Thyroid gland (tissue), 4 donors: ENCODE data around the gene IFIT2. TPM values are rescaled to one million over a fixed set of nuclear protein-coding genes. Genes with fewer than 3 reads are reported as not detected.

Experiments used
- DNase-seq, 2 donors: peaks; one replicate each; pipeline ENCODE4 v3.0.0-alpha.2; 2019
- H3K27ac ChIP-seq, 3 donors: fragments of 200-600 bp; sonication (generic); 1 replicate in 2 of 3; 2 replicates in 1 of 3; pipeline ENCODE4 v1.5.1; 2016 to 2019; ENCODE audit warnings: mild to moderate bottlenecking in 1 of 3, moderate library complexity in 1 of 3
- H3K27me3 ChIP-seq: fragments of 200-600 bp; sonication (generic); one replicate; pipeline ENCODE4 v1.5.1; 2019
- H3K36me3 ChIP-seq, 2 donors: fragments of 200-600 bp; sonication (generic); one replicate each; pipeline ENCODE4 v1.5.1; 2016 to 2019
- H3K4me1 ChIP-seq, 2 donors: fragments of 200-600 bp; sonication (generic); one replicate each; pipeline ENCODE4 v1.5.1; 2017 to 2019
- H3K4me3 ChIP-seq, 3 donors: fragments of 200-600 bp; sonication (generic); replicated peaks in 1 of 3; 1 replicate in 2 of 3; 2 replicates in 1 of 3; pipeline ENCODE4 v1.5.1; 2016; ENCODE audit warnings: mild to moderate bottlenecking in 1 of 3
- H3K9me3 ChIP-seq: fragments of 200-600 bp; sonication (generic); one replicate; pipeline ENCODE4 v1.5.1; 2017
- CTCF ChIP-seq, 6 experiments: fragments of 200-600 bp in 3 of 6; fragments of 450-650 bp in 3 of 6; sonication (generic) in 3 of 6; IDR thresholded peaks; one replicate each; pipeline ENCODE4 v1.5.1; 2016 to 2019; ENCODE audit warnings: antibody characterized with exemption in 6 of 6, mild to moderate bottlenecking in 2 of 6, inconsistent platforms in 1 of 6, moderate library complexity in 1 of 6
- POLR2A ChIP-seq, 2 donors: fragments of 450-650 bp; IDR thresholded peaks; one replicate each; pipeline ENCODE4 v1.6.1; 2017; ENCODE audit warnings: antibody characterized with exemption in 2 of 2, mild to moderate bottlenecking in 2 of 2, moderate library complexity in 1 of 2
- WGBS, 2 donors: methylation state at CpG; one replicate each; pipeline ENCODE4 v1.1.5; 2017; 5-methylcytosine and 5-hydroxymethylcytosine counted together
- intact Hi-C: fragments of 100-400 bp; cut with DNase I; formaldehyde crosslinking; loops from one replicate; pipeline ENCODE4 v1.15.1; 2023
- total RNA-seq, 4 donors: library from RNA; depleted of rRNA; stranded (reverse); fragments of >200 nt; gene quantifications; one replicate each; pipeline ENCODE4 v1.2.3, GENCODE V29; 2016

IFIT2 gene
- total RNA-seq, 4 donors from 2014 or later: 3.4 to 5.4 (median 4.6) TPM

DNA sequence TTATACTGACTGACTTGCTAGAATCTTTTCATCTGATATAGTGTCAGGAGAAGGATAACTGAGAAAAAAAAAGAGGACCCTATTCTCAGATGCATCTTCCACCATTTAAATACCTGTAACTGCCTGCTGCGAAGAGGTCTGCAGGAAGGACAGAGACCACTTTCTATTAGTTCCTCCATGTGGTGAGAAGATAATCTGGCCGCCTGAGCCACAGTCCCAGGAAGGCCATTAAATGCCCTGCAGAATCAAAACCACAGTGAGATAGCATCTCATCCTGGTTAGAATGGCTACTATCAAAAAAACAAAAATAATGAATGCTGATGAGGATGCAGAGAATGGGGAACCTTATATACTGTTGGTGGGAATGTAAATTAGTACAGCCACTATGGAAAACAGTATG, 56.1 kb downstream of the IFIT2 start:
- DNase-seq: no peak
- H3K36me3 ChIP-seq: no peaks in the 10 kb centered on the region
- H3K4me1 ChIP-seq: peaks cover 0 to 8% of the 10 kb centered on the region in 2 donors
- no peaks in the 10 kb centered on the region for H3K9me3 ChIP-seq
- H3K4me3 ChIP-seq: no peak overlapping the region
- no peak overlapping the region for H3K27ac ChIP-seq
- intact Hi-C loops: no loop called here
- 94 to 100% methylated on average over 2 of the region's 2 CpGs for WGBS, 2 donors
- TF ChIP-seq POLR2A (IDR thresholded peaks at IDR 0.05): no peak
- no peak for TF ChIP-seq CTCF (IDR thresholded peaks at IDR 0.05)
- H3K27me3 ChIP-seq: no peaks in the 10 kb centered on the region

Other genes starting within 250 kb of the IFIT2 start
- 1 to 10 TPM in 2 of 4 donors, under 1 TPM in 1, not detected in 1; 0.44 to 6.3 (median 3.4) TPM for gene CH25H, start 94.7 kb upstream of the IFIT2 start, total RNA-seq
- gene LIPA, start 50.3 kb upstream of the IFIT2 start, total RNA-seq: 10 to 100 TPM; 29.1 to 45.8 (median 33.9) TPM
- gene IFIT3, start 26.0 kb downstream of the IFIT2 start, total RNA-seq: 10 to 100 TPM in 1 of 4 donors, 1 to 10 TPM in 3; 5.9 to 11.4 (median 8.8) TPM
- not detected for gene IFIT1B, start 76.0 kb downstream of the IFIT2 start, total RNA-seq
- 10 to 100 TPM in 2 of 4 donors, 1 to 10 TPM in 2; 5.5 to 15.9 (median 10.0) TPM for gene IFIT1, start 90.6 kb downstream of the IFIT2 start, total RNA-seq
- 10 to 100 TPM; 13.7 to 23.0 (median 17.1) TPM for gene IFIT5, start 112.5 kb downstream of the IFIT2 start, total RNA-seq
- 100 to 1,000 TPM in 1 of 4 donors, 10 to 100 TPM in 3; 25.4 to 137 (median 35.3) TPM for gene SLC16A12, start 233.5 kb downstream of the IFIT2 start, total RNA-seq